H9 (cell line): ENCODE results near the gene CXCL14. TPM values are rescaled to one million over a fixed set of nuclear protein-coding genes. Genes with fewer than 3 reads are reported as not detected.

Source experiments
- DNase-seq: peaks from one replicate; pipeline ENCODE4 v3.0.0-alpha.2; 2017
- H2AFZ ChIP-seq: one replicate; pipeline ENCODE4 v1.6.1; 2013; ENCODE audit warnings: mild to moderate bottlenecking, low read length, control low read depth, moderate library complexity
- H2AK5ac ChIP-seq: 2 replicates; pipeline ENCODE4 v1.6.1; 2013; ENCODE audit warnings: low read length, control low read depth, mixed read lengths; ENCODE audit not compliant: insufficient read length
- H2BK120ac ChIP-seq: one replicate; pipeline ENCODE4 v1.6.1; 2013; ENCODE audit warnings: low read depth, mild to moderate bottlenecking, low read length, control low read depth, inconsistent platforms; ENCODE audit not compliant: poor library complexity, severe bottlenecking
- H2BK12ac ChIP-seq: 2 replicates; pipeline ENCODE4 v1.6.1; 2013; ENCODE audit warnings: low read length, control low read depth, mixed read lengths, low read depth; ENCODE audit not compliant: insufficient read length
- H2BK15ac ChIP-seq: 2 replicates; pipeline ENCODE4 v1.6.1; 2013; ENCODE audit warnings: low read depth, low read length, control low read depth
- H2BK20ac ChIP-seq: one replicate; pipeline ENCODE4 v1.6.1; 2013; ENCODE audit warnings: low read depth, mild to moderate bottlenecking, low read length, control low read depth, inconsistent platforms; ENCODE audit not compliant: poor library complexity, severe bottlenecking
- H2BK5ac ChIP-seq: 2 replicates; pipeline ENCODE4 v1.6.1; 2013; ENCODE audit warnings: low read length, control low read depth, mixed read lengths; ENCODE audit not compliant: insufficient read length
- H3K14ac ChIP-seq: 2 replicates; pipeline ENCODE4 v1.6.1; 2013; ENCODE audit warnings: low read length, control low read depth; ENCODE audit not compliant: insufficient read depth
- H3K18ac ChIP-seq: 2 replicates; pipeline ENCODE4 v1.6.1; 2013; ENCODE audit warnings: low read depth, mild to moderate bottlenecking, mixed read lengths, low read length, control low read depth; ENCODE audit not compliant: insufficient read length
- H3K23ac ChIP-seq: 2 replicates; pipeline ENCODE4 v1.6.1; 2013; ENCODE audit warnings: low read length, control low read depth, mixed read lengths, low read depth; ENCODE audit not compliant: insufficient read length
- H3K23me2 ChIP-seq: 2 replicates; pipeline ENCODE4 v1.6.1; 2013; ENCODE audit warnings: low read depth, mild to moderate bottlenecking, mixed read lengths, low read length, control low read depth; ENCODE audit not compliant: insufficient read length, poor library complexity, severe bottlenecking
- H3K27ac ChIP-seq: 2 replicates; pipeline ENCODE4 v1.5.1; 2013; ENCODE audit warnings: low read length, control low read depth, mixed read lengths, low read depth; ENCODE audit not compliant: insufficient read length
- H3K27me3 ChIP-seq: 2 replicates; pipeline ENCODE4 v1.6.1; 2013; ENCODE audit warnings: low read length, control low read depth, inconsistent platforms; ENCODE audit not compliant: insufficient read depth
- H3K4ac ChIP-seq: 2 replicates; pipeline ENCODE4 v1.6.1; 2013; ENCODE audit warnings: low read depth, mild to moderate bottlenecking, control low read depth, inconsistent platforms, low read length, moderate library complexity
- H3K4me1 ChIP-seq: 2 replicates; pipeline ENCODE4 v1.6.1; 2013; ENCODE audit warnings: low read length, control low read depth, inconsistent platforms; ENCODE audit not compliant: insufficient read depth
- H3K4me2 ChIP-seq: 2 replicates; pipeline ENCODE4 v1.6.1; 2013; ENCODE audit warnings: low read length, control low read depth, mixed read lengths; ENCODE audit not compliant: insufficient read length, insufficient read depth
- H3K56ac ChIP-seq: 2 replicates; pipeline ENCODE4 v1.6.1; 2013; ENCODE audit warnings: low read depth, mild to moderate bottlenecking, mixed read lengths, low read length, control low read depth; ENCODE audit not compliant: insufficient read length
- H3K79me1 ChIP-seq: 2 replicates; pipeline ENCODE4 v1.6.1; 2013; ENCODE audit warnings: low read depth, mild to moderate bottlenecking, moderate library complexity, low read length, control low read depth, inconsistent platforms; ENCODE audit not compliant: insufficient read depth, poor library complexity, severe bottlenecking
- H3K79me2 ChIP-seq: 2 replicates; pipeline ENCODE4 v1.6.1; 2013; ENCODE audit warnings: low read length, control low read depth, inconsistent platforms; ENCODE audit not compliant: insufficient read depth
- H3K9ac ChIP-seq: 2 replicates; pipeline ENCODE4 v1.6.1; 2013; ENCODE audit warnings: low read length, control low read depth, mixed read lengths; ENCODE audit not compliant: insufficient read length; ENCODE audit errors: extremely low read depth
- H3K9me3 ChIP-seq: one replicate; pipeline ENCODE4 v1.6.1; 2013; ENCODE audit warnings: low read depth, low read length, inconsistent platforms; ENCODE audit not compliant: control insufficient read depth
- H3T11ph ChIP-seq: one replicate; pipeline ENCODE4 v1.6.1; 2013; ENCODE audit warnings: mild to moderate bottlenecking, low read length, control low read depth, inconsistent platforms
- H4K20me1 ChIP-seq: one replicate; pipeline ENCODE4 v1.6.1; 2013; ENCODE audit not compliant: control insufficient read depth, insufficient read length, insufficient read depth
- H4K5ac ChIP-seq: 2 replicates; pipeline ENCODE4 v1.6.1; 2013; ENCODE audit warnings: low read depth, mild to moderate bottlenecking, mixed read lengths, low read length, control low read depth; ENCODE audit not compliant: insufficient read length
- H4K8ac ChIP-seq: replicated peaks from 2 replicates; pipeline ENCODE4 v1.6.1; 2013; ENCODE audit warnings: low read length, control low read depth, mixed read lengths, low read depth; ENCODE audit not compliant: insufficient read length
- H4K91ac ChIP-seq: 2 replicates; pipeline ENCODE4 v1.6.1; 2013; ENCODE audit warnings: low read depth, mild to moderate bottlenecking, moderate library complexity, mixed read lengths, low read length, control low read depth; ENCODE audit not compliant: insufficient read length
- H3K27ac Mint-ChIP-seq, 3 experiments: 2 replicates in 2 of 3; 3 replicates in 1 of 3; pipeline ENCODE4 v1.8.0; 2020 to 2021; ENCODE audit warnings: mixed read lengths in 3 of 3, mild to moderate bottlenecking in 1 of 3, moderate library complexity in 1 of 3
- H3K27me3 Mint-ChIP-seq: 2 replicates; pipeline ENCODE4 v1.8.0; 2021; ENCODE audit warnings: low read depth, mild to moderate bottlenecking, moderate library complexity, mixed read lengths
- H3K36me3 Mint-ChIP-seq, 3 experiments: 2 replicates in 2 of 3; 3 replicates in 1 of 3; pipeline ENCODE4 v1.8.0; 2020 to 2021; ENCODE audit warnings: low read depth in 3 of 3, mixed read lengths in 3 of 3; ENCODE audit not compliant: insufficient read depth in 1 of 3
- H3K4me1 Mint-ChIP-seq, 2 experiments: 2 replicates each; pipeline ENCODE4 v1.8.0; 2020; ENCODE audit warnings: mixed read lengths in 2 of 2
- H3K4me3 Mint-ChIP-seq, 2 experiments: 2 replicates in 1 of 2; 3 replicates in 1 of 2; pipeline ENCODE4 v1.8.0; 2020 to 2021; ENCODE audit warnings: mild to moderate bottlenecking in 2 of 2, mixed read lengths in 2 of 2, moderate library complexity in 1 of 2
- H3K9me3 Mint-ChIP-seq, 2 experiments: 2 replicates in 1 of 2; 3 replicates in 1 of 2; pipeline ENCODE4 v1.8.0; 2020; ENCODE audit warnings: mild to moderate bottlenecking in 2 of 2, mixed read lengths in 2 of 2, moderate library complexity in 1 of 2
- CTCF ChIP-seq: fragments of 200-600 bp; sonication (generic); conservative IDR thresholded peaks from 3 replicates; pipeline ENCODE4 v1.8.0; 2021; ENCODE audit warnings: antibody characterized with exemption, mild to moderate bottlenecking
- WGBS: extraction: QIAGEN DNeasy Blood & Tissue Kit; methylation state at CpG from one replicate; pipeline ENCODE4 v1.1.7; 2013; ENCODE audit warnings: missing lambda C conversion rate, low lambda C conversion rate, mixed read lengths; ENCODE audit not compliant: insufficient read length; ENCODE audit errors: extremely low coverage; 5-methylcytosine and 5-hydroxymethylcytosine counted together
- total RNA-seq: library from RNA; stranded (reverse); gene quantifications from 2 replicates; pipeline ENCODE4 v1.2.1, GENCODE V29; 2021

CXCL14 gene
- total RNA-seq, 1 experiment from 2014 or later: 1.1 TPM

DNA sequence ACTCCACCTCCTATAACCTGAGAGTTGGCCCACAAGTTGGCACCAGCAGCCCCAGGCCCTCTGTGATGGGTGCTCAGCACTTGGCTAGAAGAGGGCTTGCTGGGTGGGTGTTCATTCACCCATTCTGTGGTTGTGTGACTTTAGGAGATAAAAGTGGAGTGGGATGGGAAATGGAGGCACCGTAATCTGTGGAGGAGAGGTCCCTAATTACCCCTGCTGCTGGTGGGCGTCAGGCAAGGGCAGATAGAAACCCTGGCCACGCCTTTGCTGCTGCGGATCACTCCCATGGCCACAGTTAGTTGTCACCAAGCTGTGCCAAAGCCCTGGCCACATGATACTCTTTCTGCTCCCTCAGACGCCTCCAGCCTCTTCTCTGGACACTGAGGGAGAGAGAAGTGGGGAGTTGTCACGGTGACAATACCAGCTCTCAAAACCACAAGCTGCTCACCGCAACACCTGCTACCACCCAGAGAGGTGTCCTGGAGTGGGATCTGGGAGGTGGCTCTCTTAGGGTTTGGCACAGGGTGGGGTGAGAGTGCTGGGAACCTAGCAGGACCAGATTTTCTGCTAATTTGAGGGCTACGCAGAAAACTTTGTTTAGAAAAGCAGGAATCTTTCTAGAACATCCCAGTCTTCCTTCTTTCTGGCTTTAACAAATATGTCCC lies 31.1 kb downstream of the CXCL14 start:
- H3K4me1 Mint-ChIP-seq: peaks cover 31 to 44% of the 10 kb centered on the region in 2 experiments
- H3K18ac ChIP-seq: no peak overlapping the region
- H2AFZ ChIP-seq: no peak overlapping the region
- no peak overlapping the region for H2BK120ac ChIP-seq
- H3K4me1 ChIP-seq: no peaks in the 10 kb centered on the region
- peaks cover 6% of the 10 kb centered on the region for H3K23me2 ChIP-seq
- no peak overlapping the region for H4K91ac ChIP-seq
- no peak overlapping the region for H3K27ac Mint-ChIP-seq
- peaks cover 0 to 6% of the 10 kb centered on the region in 2 experiments; a peak in 2 of 5 replicates for H3K9me3 Mint-ChIP-seq
- no CpG with 5 or more reads among the region's 8 CpGs for WGBS
- no peak overlapping the region for H3K4ac ChIP-seq
- H3K23ac ChIP-seq: no peak overlapping the region
- H3K4me3 Mint-ChIP-seq: no peak overlapping the region
- no peak overlapping the region for H2AK5ac ChIP-seq
- no peak overlapping the region for H3K27ac ChIP-seq
- no peak overlapping the region for H3K14ac ChIP-seq
- no peaks in the 10 kb centered on the region for H3K9me3 ChIP-seq
- H4K5ac ChIP-seq: no peak overlapping the region
- H3K9ac ChIP-seq: no peak overlapping the region
- H2BK15ac ChIP-seq: no peak overlapping the region
- H3K79me2 ChIP-seq: no peaks in the 10 kb centered on the region
- H3K79me1 ChIP-seq: no peaks in the 10 kb centered on the region
- peaks cover 82% of the 10 kb centered on the region for H3K27me3 ChIP-seq
- TF ChIP-seq CTCF: no peak
- no peaks in the 10 kb centered on the region for H4K20me1 ChIP-seq
- H3K36me3 Mint-ChIP-seq: no peaks in the 10 kb centered on the region
- no peak overlapping the region for H2BK12ac ChIP-seq
- no peak overlapping the region for H3T11ph ChIP-seq
- no peak for DNase-seq
- H2BK5ac ChIP-seq: no peak overlapping the region
- no peak overlapping the region for H4K8ac ChIP-seq
- H2BK20ac ChIP-seq: no peak overlapping the region
- peaks cover 99% of the 10 kb centered on the region for H3K27me3 Mint-ChIP-seq
- H3K4me2 ChIP-seq: no peak overlapping the region
- H3K56ac ChIP-seq: no peak overlapping the region
